Measurements from ENCODE around the gene HAVCR1. TPM values are rescaled to one million over a fixed set of nuclear protein-coding genes. Genes with fewer than 3 reads are reported as not detected.
A peak's percentile ranks its signal among the peaks of the same experiment; 100 is the strongest.

The HAVCR1 gene
- 1 to 10 TPM; 3.4 to 4.1 TPM for total RNA-seq

- H3K9me3 Mint-ChIP-seq, result no peaks in the 10 kb centered on the region
- peaks cover 11% of the 10 kb centered on the region for H3K4me1 Mint-ChIP-seq
- H3K27me3 Mint-ChIP-seq, result no peaks in the 10 kb centered on the region
- POLR2A ChIA-PET, result no interaction called here
- no peak for DNase-seq
- no peak for ATAC-seq (ENCODE audit: low read depth)
- no peak within 1 kb of the TSS for H3K27ac Mint-ChIP-seq
- H3K36me3 Mint-ChIP-seq, result peaks cover 6% of the 10 kb centered on the region
- no peak within 1 kb of the TSS for H3K4me3 Mint-ChIP-seq
These were observed at the start of gene HAVCR1 for GRCh38 chr5:157059093-157059539. HAVCR1 (minus strand) TSS chr5:157059116; CDS start chr5:157057943, 1,173 bp downstream.

- peaks cover 60% of the 10 kb centered on the region for H3K36me3 Mint-ChIP-seq
- peak overlapping the region; percentile 92 for H3K4me3 Mint-ChIP-seq
- POLR2A ChIA-PET, result interaction anchor here (7.0 kb wide), 1 partner anchor 35 kb away, joined by 60 read pairs; the partner anchor contains the start of gene MED7
- peak overlapping the region; percentile 78 for H3K27ac Mint-ChIP-seq
- H3K4me1 Mint-ChIP-seq, result peaks cover 47% of the 10 kb centered on the region
- ATAC-seq (ENCODE audit: low read depth) (no peak), DNase-seq (no peak)
- H3K9me3 Mint-ChIP-seq, result no peaks in the 10 kb centered on the region
- H3K27me3 Mint-ChIP-seq, result no peaks in the 10 kb centered on the region
These were observed 48.6 kb upstream of the HAVCR1 start for GRCh38 chr5:157107508-157107907.

DNA sequence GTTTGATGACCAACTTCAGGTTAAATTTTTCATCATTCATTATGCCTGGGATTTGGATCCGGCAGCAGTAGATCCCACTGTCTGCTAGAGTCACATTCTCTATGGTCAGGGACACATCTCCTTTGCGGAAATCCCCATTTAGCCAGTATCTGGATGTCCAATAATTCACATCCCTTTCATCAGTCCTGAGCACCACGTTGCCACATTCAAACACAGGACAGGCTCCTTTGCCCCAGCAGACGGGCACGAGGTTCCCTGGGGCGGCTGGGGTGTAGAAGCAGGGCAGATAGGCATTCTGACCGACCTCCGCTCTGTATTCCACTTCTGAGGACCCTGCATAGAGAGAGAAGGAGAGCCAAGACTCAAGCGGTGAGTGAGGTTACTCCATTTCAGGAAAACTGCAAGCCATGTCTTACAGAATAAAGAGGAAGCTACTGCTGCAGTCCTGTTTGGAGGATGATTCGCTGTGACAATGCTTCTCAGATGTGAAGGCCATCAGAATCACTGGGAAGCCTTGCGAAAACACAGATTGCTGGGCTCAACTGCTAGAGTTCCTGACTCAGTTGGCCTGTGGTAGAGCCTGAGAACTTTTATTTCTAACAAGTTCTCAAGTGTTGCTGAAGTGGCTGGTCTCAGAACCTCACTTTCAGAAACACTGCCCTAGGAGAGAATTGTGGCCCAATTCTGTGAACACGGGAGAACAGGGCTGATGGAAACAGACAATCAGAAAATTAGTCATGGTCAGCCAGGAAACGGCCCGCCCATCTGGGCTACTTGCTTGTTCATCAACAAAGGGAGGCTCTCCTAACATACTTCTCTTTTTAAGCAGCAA lies 47.9 kb upstream of the HAVCR1 start:
- H3K27me3 Mint-ChIP-seq, result no peaks in the 10 kb centered on the region
- no peak for ATAC-seq (ENCODE audit: low read depth)
- H3K9me3 Mint-ChIP-seq, result no peaks in the 10 kb centered on the region
- POLR2A ChIA-PET, result interaction anchor here (7.0 kb wide), 1 partner anchor 36 kb away, joined by 60 read pairs; the partner anchor contains the start of gene MED7
- H3K27ac Mint-ChIP-seq, result peak overlapping the region; percentile 78
- no peak for DNase-seq
- H3K4me1 Mint-ChIP-seq, result peaks cover 51% of the 10 kb centered on the region
- peaks cover 66% of the 10 kb centered on the region for H3K36me3 Mint-ChIP-seq
- peak overlapping the region; percentile 92 for H3K4me3 Mint-ChIP-seq

DNA sequence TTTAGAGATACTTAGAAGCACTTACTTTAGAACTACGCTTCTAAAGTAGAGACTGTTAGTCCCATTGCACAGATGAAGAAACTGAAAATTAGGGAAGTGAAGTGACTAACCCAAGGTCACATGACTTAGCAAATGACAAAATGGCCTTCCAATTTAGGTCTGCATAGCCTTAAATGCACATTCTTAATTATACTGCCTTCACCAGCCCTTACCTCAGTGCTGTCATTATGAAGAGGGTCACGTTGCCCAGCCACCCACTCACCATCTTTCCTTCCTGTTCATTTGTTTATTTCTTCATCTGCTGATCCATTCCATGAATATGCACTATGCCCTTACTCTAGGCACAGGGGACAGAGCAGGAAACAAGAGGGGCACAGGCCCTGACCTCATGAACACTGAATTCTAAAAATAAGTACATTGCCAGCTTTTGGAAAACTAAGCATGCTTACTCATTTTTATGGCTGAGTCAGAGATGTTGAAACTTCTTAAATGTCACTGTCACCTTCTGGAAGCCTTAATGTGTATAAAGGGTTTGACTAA lies 41.3 kb upstream of the HAVCR1 start:
- H3K27ac Mint-ChIP-seq, result peak overlapping the region; percentile 59
- H3K27me3 Mint-ChIP-seq, result no peaks in the 10 kb centered on the region
- POLR2A ChIA-PET, result no interaction called here
- peaks cover 36% of the 10 kb centered on the region for H3K4me1 Mint-ChIP-seq
- H3K9me3 Mint-ChIP-seq, result no peaks in the 10 kb centered on the region
- DNase-seq (no peak), ATAC-seq (ENCODE audit: low read depth) (peak; percentile 14)
- peak overlapping the region; percentile 23 for H3K4me3 Mint-ChIP-seq
- H3K36me3 Mint-ChIP-seq, result peaks cover 68% of the 10 kb centered on the region

GRCh38 chr5:157088342-157088990 lies 29.6 kb upstream of the HAVCR1 start:
- Mint-ChIP-seq H3K36me3 (peaks cover 70% of the 10 kb centered on the region), H3K4me3 (no peak overlapping the region), H3K27ac (no peak overlapping the region), H3K4me1 (peaks cover 11% of the 10 kb centered on the region), H3K9me3 (no peaks in the 10 kb centered on the region), H3K27me3 (no peaks in the 10 kb centered on the region)
- ATAC-seq (ENCODE audit: low read depth) (no peak), DNase-seq (no peak)
- POLR2A ChIA-PET, result no interaction called here

DNA sequence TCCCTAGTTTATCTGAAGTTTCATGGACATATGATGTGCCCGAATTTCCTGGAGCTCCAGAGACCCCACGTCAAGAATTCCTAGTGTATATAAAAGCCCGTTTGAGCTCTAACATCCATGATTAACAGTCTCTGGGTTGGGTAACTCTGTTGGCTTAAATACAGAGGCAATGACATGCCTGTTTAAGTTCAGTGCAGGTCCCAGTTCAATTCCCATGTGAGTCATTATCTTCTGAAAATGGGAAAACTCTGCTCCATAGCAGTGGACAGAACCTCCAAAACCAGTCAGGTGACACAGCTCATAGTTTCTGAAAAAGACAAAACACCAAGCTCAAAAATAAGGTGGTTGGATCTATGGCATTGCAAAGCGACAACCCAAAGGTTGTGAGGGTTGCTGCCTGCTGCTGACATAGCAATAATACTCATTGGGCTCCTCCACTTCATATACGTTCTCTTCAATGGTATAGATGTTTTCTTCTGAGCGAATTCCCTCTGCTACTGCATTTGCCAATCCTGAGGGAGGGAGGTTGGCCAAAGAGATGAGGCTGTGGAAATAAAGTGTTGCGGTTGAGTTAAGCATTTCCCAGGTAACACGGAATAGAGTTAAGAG lies 27.9 kb upstream of the HAVCR1 start:
- peaks cover 13% of the 10 kb centered on the region for H3K4me1 Mint-ChIP-seq
- peaks cover 77% of the 10 kb centered on the region for H3K36me3 Mint-ChIP-seq
- ATAC-seq (ENCODE audit: low read depth) (no peak), DNase-seq (no peak)
- POLR2A ChIA-PET, result interaction anchor here (1.1 kb wide), 1 partner anchor 58 kb away, joined by 3 read pairs; no protein-coding TSS in a partner anchor
- no peaks in the 10 kb centered on the region for H3K9me3 Mint-ChIP-seq
- H3K27me3 Mint-ChIP-seq, result no peaks in the 10 kb centered on the region
- H3K27ac Mint-ChIP-seq, result no peak overlapping the region
- no peak overlapping the region for H3K4me3 Mint-ChIP-seq

DNA sequence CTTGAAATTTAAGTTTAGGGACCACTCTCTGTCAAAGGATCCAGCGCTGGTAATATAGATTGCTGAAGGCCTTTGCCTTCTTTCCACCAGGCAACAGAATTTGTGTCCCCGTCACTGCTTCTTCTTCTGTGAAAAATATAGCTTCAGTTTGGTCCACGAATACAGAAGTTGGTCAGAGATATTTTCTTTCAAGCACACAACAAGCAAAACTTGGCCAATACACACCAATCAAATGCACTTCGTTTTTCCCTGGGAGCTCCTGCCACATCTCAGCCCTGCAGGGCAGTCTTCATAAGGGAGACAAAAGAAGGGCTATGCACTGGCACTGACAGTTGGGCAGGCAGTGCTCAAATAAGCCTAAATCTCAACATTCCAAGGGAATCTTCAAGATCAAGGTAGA lies 27.0 kb upstream of the HAVCR1 start:
- Mint-ChIP-seq H3K4me1 (peaks cover 9% of the 10 kb centered on the region), H3K36me3 (peaks cover 71% of the 10 kb centered on the region), H3K27ac (peak overlapping the region; percentile 57), H3K9me3 (no peaks in the 10 kb centered on the region), H3K4me3 (no peak overlapping the region), H3K27me3 (no peaks in the 10 kb centered on the region)
- DNase-seq, result no peak
- POLR2A ChIA-PET, result interaction anchor here (0.7 kb wide), 1 partner anchor 61 kb away, joined by 3 read pairs; no protein-coding TSS in a partner anchor
- ATAC-seq (ENCODE audit: low read depth), result no peak

DNA sequence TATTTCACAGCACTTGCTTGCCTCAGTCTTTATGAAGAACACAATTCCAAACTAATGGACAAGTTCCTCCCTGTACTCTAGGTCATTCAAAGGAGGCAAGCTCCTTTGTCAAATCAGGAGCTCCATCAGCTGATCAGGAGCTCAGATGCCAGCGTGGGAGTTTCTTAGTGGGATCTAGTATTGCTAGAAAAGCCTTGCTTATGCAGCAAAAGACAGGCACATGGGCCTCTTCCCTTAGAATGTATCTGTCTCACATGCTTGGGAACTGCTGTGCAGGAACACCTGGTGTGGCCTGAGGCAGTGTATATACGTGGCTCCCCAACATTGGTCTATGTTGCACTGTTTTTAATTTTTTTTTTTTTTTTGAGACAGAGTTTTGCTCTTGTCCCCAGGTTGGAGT lies 21.4 kb upstream of the HAVCR1 start:
- H3K36me3 Mint-ChIP-seq, result peaks cover 40% of the 10 kb centered on the region
- no peak overlapping the region for H3K4me3 Mint-ChIP-seq
- ATAC-seq (ENCODE audit: low read depth) (no peak), DNase-seq (no peak)
- H3K27me3 Mint-ChIP-seq, result no peaks in the 10 kb centered on the region
- H3K9me3 Mint-ChIP-seq, result no peaks in the 10 kb centered on the region
- no peak overlapping the region for H3K27ac Mint-ChIP-seq
- peaks cover 19% of the 10 kb centered on the region for H3K4me1 Mint-ChIP-seq
- POLR2A ChIA-PET, result interaction anchor here (0.8 kb wide), 1 partner anchor 50 kb away, joined by 5 read pairs; no protein-coding TSS in a partner anchor

- Mint-ChIP-seq H3K36me3 (peaks cover 31% of the 10 kb centered on the region), H3K4me3 (no peak overlapping the region), H3K27ac (peak overlapping the region; percentile 59), H3K9me3 (no peaks in the 10 kb centered on the region), H3K27me3 (no peaks in the 10 kb centered on the region), H3K4me1 (peaks cover 37% of the 10 kb centered on the region)
- ATAC-seq (ENCODE audit: low read depth) (peak; percentile 49), DNase-seq (no peak)
- POLR2A ChIA-PET, result no interaction called here
These were observed 17.6 kb upstream of the HAVCR1 start for GRCh38 chr5:157076558-157076957.

DNA sequence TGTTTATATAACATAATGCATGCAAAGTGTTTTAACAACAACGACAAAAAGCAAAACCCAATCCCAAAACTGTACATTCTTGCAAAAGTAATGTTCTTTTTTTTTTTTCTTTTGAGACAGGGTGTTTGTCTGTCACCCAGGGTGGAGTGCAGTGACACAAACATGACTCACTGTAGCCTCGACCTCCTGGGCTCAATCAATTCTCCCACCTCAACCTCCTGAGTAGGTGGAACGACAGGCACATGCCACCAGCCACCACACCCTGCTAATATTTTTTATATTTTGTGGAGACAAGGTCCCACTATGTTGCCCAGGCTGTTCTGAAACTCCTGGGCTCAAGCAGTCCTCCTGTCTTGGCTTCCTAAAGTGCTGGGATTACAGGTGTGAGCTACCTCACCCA lies 13.6 kb upstream of the HAVCR1 start:
- Mint-ChIP-seq H3K9me3 (no peaks in the 10 kb centered on the region), H3K36me3 (peaks cover 22% of the 10 kb centered on the region), H3K27ac (no peak overlapping the region), H3K27me3 (no peaks in the 10 kb centered on the region), H3K4me1 (peaks cover 40% of the 10 kb centered on the region), H3K4me3 (no peak overlapping the region)
- DNase-seq, result no peak
- POLR2A ChIA-PET, result interaction anchor here (1.4 kb wide), 1 partner anchor 47 kb away, joined by 4 read pairs; no protein-coding TSS in a partner anchor
- peak; percentile 51 for ATAC-seq (ENCODE audit: low read depth)

DNA sequence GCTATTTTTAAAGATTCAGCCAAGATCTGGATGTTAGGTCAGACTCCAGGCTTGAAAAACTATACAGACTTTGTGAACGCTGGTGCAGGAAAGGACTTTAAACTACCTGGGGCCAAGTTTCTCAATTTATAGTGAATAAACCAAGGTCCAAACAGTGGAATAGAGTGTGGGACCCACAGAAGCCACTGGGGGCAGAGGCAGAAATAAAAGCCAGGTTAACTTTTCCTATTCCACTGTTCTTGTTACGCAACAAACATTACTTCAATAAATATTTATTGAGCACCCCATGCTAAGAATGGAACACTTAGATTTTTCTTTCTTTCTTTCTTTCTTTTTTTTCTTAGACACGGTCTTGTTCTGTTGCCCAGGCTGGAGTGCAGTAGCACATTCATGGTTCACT lies 11.0 kb upstream of the HAVCR1 start:
- Mint-ChIP-seq H3K4me3 (no peak overlapping the region), H3K4me1 (peaks cover 31% of the 10 kb centered on the region), H3K27ac (no peak overlapping the region), H3K36me3 (peaks cover 15% of the 10 kb centered on the region), H3K9me3 (no peaks in the 10 kb centered on the region), H3K27me3 (no peaks in the 10 kb centered on the region)
- no peak for DNase-seq
- ATAC-seq (ENCODE audit: low read depth), result no peak
- POLR2A ChIA-PET, result no interaction called here

DNA sequence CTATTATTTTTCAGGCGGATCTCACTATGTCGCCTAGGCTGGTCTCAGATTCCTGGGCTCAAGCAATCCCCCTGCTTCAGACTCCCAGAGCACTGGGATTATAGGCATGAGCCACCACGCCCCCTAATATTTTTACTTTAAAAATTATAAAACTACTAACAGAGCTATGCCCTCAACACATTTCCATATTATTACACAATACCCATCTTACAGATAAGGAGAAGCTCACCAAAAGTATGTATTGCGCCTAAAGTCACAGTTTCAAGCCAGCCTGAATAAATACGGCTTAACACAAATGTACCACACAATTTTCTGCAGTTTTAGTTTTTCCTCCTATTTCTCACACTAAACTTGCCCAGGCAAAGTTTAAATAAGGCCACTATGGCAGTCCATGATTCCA lies 9.9 kb upstream of the HAVCR1 start:
- Mint-ChIP-seq H3K27ac (no peak overlapping the region), H3K4me3 (no peak overlapping the region)

DNA sequence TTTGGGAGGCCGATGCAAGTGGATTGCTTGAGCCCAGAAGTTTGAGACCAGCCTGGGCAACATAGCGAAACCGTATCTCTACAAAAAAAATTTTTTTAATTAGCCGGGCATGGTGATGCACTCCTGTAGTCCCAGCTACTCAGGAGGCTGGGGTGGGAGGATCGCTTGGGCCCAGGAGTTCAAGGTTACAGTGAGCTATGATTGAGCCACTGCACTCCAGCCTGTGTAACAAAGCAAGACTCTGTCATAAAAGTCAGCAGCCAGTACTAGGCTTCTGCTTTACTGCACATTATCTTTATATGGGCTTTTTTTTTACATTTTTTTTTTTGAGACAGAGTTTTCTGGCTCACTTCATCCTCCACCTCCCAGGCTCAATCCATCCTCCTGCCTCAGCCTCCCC lies 9.4 kb upstream of the HAVCR1 start:
- no peaks in the 10 kb centered on the region for H3K27me3 Mint-ChIP-seq
- H3K4me1 Mint-ChIP-seq, result peaks cover 30% of the 10 kb centered on the region
- peaks cover 7% of the 10 kb centered on the region for H3K36me3 Mint-ChIP-seq
- DNase-seq, result no peak
- H3K4me3 Mint-ChIP-seq, result no peak overlapping the region
- H3K9me3 Mint-ChIP-seq, result no peaks in the 10 kb centered on the region
- no peak for ATAC-seq (ENCODE audit: low read depth)
- POLR2A ChIA-PET, result no interaction called here
- no peak overlapping the region for H3K27ac Mint-ChIP-seq

More for the DNA sequence above, 9.9 kb upstream of the HAVCR1 start:
- no peaks in the 10 kb centered on the region for H3K27me3 Mint-ChIP-seq
- ATAC-seq (ENCODE audit: low read depth), result no peak
- POLR2A ChIA-PET, result no interaction called here
- peaks cover 10% of the 10 kb centered on the region for H3K36me3 Mint-ChIP-seq
- DNase-seq, result no peak
- no peaks in the 10 kb centered on the region for H3K9me3 Mint-ChIP-seq
- peaks cover 31% of the 10 kb centered on the region for H3K4me1 Mint-ChIP-seq
